ENCODE measurements around the gene TNIP2. TPM values are rescaled to one million over a fixed set of nuclear protein-coding genes. Genes with fewer than 3 reads are reported as not detected.

The TNIP2 gene
- total and polyA plus RNA-seq, 2 of the 8 experiments (the other 6 are each of a cell fraction or from before 2014, with no cell fraction given): 23.7 to 37.7 TPM

GRCh38 chr4:2768124-2768523 is 12.0 kb upstream of the TNIP2 start (continued):
- TF ChIP-seq CHD7 (IDR thresholded peaks at IDR 0.05; ENCODE audit: insufficient replicate concordance, low read length) (no peak), POU5F1 (IDR thresholded peaks at IDR 0.05; ENCODE audit: low read depth, low read length) (no peak), JUND (IDR thresholded peaks at IDR 0.05; ENCODE audit: low read length) (no peak), YY1 (IDR thresholded peaks at IDR 0.05; ENCODE audit: low read depth, low read length) (no peak), SIRT6 (IDR thresholded peaks at IDR 0.05; ENCODE audit: low read length) (no peak), ATF3 (IDR thresholded peaks at IDR 0.05; ENCODE audit: insufficient read depth, low read depth, low read length) (no peak), EZH2 (IDR thresholded peaks at IDR 0.05; ENCODE audit: low read depth, low read length, severe bottlenecking) (no peak), ASH2L (IDR thresholded peaks at IDR 0.05; ENCODE audit: low read length) (no peak), KDM5A (IDR thresholded peaks at IDR 0.05; ENCODE audit: low read length) (no peak), SUZ12 (IDR thresholded peaks at IDR 0.05; ENCODE audit: low read length) (no peak)
